MM.1S (cell line): ENCODE results near the gene MKRN2.

Experiments
- EZH2 ChIP-seq: fragments of 300-600 bp; sonication (generic); optimal IDR thresholded peaks from 2 replicates; pipeline ENCODE3; 2017; ENCODE audit warnings: low read depth, mild to moderate bottlenecking, antibody characterized with exemption, low read length, mixed read lengths
- EZH2phosphoT487 ChIP-seq: fragments of 300-600 bp; sonication (generic); IDR thresholded peaks from 2 replicates; pipeline ENCODE4 v1.6.1; 2018; ENCODE audit warnings: antibody characterized with exemption, low read length
- TF ChIP-seq, protein P1 (sequence below): fragments of 300-600 bp; sonication (generic); IDR thresholded peaks from 2 replicates; pipeline ENCODE4 v1.5.1; 2016; ENCODE audit warnings: antibody characterized with exemption, low read length, mixed read lengths

DNA sequence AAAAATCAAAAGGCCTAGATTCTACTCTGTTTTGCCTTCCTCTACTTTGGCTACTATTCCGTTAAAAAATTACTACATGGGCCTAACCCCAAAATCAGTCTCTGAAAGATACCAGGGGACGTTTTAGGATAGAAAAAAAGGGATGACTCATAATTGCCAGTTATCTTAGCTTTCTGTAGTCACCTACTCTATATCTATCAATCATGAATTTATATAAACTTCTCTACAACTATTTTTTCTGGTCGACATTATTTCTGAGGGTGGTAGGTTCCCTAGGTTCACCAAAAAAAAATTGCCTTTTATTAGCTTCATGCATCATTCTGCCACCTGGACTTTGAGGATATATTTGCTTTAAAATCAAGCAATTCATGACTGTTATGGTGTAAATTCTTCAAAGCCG is 70.5 kb downstream of the MKRN2 start:
- TF ChIP-seq EZH2 (no peak), EZH2phosphoT487 (no peak)
- TF ChIP-seq, protein P1, sequence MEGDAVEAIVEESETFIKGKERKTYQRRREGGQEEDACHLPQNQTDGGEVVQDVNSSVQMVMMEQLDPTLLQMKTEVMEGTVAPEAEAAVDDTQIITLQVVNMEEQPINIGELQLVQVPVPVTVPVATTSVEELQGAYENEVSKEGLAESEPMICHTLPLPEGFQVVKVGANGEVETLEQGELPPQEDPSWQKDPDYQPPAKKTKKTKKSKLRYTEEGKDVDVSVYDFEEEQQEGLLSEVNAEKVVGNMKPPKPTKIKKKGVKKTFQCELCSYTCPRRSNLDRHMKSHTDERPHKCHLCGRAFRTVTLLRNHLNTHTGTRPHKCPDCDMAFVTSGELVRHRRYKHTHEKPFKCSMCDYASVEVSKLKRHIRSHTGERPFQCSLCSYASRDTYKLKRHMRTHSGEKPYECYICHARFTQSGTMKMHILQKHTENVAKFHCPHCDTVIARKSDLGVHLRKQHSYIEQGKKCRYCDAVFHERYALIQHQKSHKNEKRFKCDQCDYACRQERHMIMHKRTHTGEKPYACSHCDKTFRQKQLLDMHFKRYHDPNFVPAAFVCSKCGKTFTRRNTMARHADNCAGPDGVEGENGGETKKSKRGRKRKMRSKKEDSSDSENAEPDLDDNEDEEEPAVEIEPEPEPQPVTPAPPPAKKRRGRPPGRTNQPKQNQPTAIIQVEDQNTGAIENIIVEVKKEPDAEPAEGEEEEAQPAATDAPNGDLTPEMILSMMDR: no peak
